Activated CD8-positive, alpha-beta memory T cell treated with anti-CD3 and anti-CD28 coated beads, Interleukin-2, amount 50 U/mL, for 1 hour (primary cell): Measurements from ENCODE around the gene ZNF397.

Source experiments
- DNase-seq: peaks from one replicate; pipeline ENCODE4 v3.0.0-alpha.2; 2020; ENCODE audit errors: extremely low read depth

Gene ZNF397

DNA sequence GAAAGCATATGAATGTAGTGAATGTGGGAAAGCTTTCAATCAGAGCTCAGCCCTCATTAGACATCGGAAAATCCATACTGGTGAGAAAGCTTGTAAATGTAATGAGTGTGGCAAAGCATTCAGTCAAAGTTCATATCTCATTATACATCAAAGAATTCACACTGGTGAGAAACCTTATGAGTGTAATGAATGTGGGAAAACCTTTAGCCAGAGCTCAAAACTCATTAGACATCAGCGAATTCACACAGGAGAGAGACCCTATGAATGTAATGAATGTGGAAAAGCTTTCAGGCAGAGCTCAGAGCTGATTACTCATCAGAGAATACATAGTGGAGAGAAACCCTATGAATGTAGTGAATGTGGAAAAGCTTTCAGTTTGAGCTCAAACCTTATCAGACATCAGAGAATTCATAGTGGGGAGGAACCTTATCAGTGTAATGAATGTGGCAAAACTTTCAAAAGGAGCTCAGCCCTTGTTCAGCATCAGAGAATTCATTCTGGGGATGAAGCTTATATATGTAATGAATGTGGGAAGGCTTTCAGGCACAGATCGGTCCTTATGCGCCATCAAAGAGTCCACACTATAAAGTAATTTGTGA, 5.0 kb downstream of the ZNF397 start:
- no peak for DNase-seq

DNA sequence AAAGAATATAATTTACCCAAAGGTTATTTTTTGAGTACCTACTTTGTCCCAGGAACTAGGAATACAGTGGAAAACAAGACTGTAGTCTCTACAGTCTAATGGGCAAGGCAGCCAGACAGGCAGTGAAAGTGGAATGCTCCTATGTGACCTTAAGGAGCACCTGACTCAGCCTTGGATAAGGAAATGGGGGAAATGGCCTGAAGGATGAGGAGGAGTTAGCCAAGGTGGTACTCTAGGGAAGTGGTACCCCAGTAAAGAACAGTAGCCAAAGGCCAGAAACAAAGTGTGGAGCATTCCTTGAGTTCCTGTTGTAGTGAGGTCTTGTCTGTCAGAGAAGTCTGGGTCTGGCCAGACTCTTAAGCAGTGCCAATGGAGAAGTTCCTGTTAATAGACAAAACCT, 6.0 kb downstream of the ZNF397 start:
- DNase-seq = no peak

DNA sequence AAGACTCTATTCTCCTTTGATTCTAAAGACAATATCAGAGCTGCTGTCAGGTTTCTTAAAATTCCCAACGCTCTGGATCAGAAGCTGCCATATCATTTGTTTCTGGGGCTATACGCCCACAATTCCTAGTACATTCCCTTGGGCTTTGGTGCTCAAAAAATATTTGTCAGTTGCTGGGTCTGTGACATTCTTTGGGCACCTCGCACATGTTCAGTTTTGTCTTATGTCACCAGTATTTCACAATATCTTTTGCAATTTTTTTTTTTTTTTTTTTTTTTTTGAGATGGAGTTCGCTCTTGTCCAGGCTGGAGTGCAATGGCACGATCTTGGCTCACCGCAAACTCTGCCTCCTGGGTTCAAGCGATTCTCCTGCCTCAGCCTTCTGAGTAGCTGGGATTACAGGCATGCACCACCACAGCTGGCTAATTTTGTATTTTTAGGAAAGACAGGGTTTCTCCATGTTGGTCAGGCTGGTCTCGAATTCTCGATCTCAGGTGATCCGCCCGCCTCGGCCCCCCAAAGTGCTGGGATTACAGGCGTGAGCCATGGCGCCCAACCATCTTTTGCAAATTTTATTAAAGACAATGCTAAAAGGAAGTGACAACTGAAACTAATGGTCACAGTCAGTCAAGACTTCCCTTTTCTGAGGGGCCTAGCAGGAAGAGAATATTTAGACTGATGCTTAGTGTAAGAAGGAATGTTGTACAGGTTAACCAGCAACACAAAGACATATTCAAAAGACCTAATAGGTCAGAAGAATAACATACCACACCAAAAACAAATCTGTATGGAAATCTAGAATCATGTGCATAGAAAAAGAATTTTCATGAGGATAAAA, 6.8 kb downstream of the ZNF397 start:
- DNase-seq = no peak

DNA sequence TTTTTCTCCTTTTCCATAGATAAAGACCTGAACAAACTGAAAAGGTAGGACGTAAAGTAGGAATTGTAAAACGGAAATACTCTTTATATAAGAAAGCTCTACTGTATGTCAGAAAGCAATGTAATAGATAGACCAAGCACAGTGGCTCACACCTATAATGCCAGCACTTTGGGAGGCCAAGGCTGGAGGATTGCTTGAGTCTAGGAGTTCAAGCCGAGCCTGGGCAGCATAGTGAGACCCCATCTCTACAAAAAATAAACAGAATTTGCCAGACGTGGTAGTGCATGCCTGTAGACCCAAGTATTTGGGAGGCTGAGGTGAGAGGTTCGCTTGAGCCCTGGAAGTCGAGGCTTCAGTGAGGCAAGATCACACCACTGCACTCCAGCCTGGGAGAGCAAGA, 7.6 kb downstream of the ZNF397 start:
- no peak for DNase-seq

DNA sequence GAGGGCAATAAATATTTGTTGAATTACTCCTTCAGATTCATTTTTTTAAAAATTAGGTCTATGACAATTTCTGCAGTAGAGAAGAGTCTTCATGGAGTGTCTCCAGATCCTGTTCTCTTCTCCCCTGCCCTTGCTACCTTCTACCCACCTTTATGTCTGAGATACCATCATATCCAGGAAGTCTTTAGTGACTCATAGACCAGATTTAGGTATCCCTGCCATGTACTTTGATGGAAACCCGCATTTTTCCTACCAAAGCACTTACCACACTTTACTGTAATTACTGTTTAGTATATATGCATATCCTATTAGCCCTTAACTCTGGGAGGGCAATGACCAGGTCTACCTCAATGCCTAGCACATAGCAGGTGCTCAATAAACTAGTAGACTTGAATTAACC, 11.6 kb downstream of the ZNF397 start:
- no peak for DNase-seq

DNA sequence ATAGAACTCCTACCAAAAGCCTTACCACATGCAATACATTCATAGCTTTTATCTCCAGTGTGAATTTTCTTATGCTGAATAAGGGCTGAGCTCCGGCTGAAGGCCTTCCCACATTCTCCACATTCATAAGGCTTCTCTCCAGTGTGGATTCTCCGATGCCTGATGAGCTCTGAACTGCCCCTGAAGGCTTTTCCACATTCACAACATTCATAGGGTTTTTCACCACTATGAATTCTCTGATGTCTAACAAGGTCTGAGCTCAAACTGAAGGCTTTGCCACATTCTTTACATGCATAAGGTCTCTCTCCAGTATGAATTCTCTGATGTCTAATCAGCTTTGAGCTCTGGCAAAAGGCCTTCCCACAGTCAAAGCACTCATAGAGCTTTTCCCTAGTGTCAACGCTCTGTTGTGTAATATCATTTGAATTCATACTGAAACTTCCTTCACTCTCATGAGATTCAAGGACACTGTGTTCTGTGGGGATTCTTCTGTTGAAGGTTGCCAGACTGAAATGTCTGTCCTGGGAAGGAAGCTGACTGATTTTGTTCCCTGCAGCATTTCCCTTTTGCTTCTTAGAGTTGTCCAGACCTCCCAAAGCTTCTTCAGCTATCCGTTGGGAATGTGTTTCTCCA, 12.9 kb downstream of the ZNF397 start:
- no peak for DNase-seq

DNA sequence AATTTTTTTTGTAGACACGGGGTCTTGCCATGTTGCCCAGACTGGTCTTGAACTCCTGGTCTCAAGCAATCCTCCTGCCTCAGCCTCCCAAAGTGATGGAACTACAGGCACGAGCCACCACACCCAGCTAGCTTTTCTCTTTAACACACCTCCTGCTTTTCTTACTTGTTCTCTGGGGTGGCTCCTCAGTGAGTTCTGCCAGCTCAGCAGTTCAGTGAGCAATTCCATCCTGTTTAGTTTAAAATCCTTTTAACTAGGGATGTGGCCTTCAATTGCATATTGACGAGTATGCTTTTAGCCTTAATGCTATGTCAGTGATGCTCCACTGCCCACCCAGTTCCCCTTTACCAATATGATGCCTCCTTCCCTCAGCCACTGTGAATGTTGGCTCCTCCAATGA, 16.1 kb downstream of the ZNF397 start:
- DNase-seq = no peak

DNA sequence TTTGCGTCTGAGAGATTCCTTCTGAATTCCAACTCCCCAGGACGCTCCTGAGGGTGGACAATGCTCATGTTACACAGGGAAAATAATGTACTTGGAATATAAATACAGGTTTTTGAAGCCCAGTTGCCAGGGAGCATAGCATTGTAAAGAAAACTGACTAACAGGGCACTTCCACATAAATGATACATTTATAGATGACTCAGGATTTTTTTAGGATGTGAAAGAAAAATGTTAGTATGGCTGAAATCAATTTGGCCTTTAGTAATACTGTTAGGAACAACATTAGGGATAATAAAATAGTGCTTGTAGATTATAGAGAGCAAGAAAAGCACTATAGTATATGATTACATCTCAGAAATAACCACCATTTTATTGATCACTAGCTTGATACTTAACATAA, 23.6 kb downstream of the ZNF397 start:
- DNase-seq = no peak

DNA sequence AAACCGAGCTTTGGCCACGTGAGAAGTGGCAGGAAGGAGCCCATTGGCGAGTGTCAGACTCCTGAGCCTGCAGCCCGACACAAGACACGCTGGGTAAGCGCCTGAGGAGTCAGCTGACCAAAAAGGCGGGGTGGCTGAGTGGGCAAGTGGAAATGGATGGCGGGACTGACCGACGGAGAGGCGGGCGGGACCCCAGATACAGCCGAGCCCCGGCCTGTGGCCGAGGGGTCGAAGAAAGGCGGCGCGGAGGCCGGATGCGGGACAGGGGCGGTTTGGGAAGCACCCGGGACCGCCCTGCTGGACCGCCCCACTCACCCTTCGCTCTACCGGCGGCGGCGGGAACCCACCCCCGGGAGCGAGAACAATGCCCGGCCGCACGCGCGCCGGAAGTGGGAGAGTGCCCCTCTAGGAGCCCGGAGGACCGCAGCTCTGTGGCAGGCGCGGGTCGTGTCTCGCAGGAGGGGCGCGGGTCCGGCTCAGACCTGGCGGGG, 26.4 kb downstream of the ZNF397 start:
- peak; percentile 47 for DNase-seq

DNA sequence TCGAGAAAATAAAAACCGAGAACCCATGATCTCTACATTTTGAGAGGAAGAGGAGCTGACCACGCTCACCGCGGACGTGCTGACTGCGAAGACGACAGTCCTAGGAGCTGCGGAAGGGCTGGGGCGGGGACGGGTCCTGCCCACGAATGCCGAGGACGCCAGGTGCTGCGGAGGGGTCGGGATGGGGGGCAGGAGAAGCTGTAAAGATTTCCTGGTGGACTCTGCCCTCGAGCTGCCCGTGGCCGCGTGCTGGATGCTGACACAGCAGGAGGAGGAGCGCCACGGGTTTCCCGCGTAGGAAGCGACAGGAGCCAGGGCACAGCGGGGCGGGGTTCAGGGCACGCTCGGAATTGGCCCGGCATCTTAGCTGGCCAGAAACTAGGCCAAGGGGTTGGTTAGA, 27.0 kb downstream of the ZNF397 start:
- DNase-seq = no peak

DNA sequence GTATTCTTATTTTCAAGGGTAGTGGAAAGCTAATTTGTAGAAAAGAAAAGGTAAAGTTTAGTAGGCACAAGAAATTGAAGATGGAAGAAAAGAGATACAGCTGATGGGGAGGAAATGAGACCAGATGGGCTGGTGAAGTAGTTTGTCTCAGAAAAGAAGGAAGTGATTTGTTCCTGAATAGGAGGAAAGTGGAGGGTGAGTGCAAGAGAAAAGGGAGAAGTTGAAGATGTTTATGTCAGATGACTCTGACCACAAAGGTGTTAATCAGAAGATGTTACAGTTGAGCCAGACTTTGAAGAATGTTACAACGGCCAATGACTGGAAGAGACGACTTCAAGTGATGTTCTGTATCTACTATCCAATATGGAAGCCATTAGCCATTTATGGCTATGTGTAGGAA, 28.0 kb downstream of the ZNF397 start:
- DNase-seq = no peak

DNA sequence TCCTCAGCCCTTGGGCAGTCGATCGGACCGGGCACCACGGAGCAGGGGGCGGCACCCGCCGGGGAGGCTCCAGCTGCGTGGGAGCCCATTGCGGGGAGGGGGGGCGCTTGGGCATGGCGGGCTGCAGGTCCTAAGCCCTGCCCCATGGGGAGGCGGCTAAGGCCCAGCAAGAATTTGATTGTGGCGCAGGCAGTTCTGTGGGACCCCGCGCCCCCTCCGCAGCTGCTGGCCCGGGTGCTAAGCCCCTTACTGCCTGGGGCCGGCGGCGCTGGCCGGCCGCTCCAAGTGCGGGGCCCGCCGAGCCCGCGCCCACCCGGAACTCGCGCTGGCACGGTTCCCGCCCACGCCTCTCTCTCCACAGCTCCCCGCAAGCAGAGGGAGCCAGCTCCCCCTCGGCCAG, 30.8 kb downstream of the ZNF397 start:
- DNase-seq = no peak

DNA sequence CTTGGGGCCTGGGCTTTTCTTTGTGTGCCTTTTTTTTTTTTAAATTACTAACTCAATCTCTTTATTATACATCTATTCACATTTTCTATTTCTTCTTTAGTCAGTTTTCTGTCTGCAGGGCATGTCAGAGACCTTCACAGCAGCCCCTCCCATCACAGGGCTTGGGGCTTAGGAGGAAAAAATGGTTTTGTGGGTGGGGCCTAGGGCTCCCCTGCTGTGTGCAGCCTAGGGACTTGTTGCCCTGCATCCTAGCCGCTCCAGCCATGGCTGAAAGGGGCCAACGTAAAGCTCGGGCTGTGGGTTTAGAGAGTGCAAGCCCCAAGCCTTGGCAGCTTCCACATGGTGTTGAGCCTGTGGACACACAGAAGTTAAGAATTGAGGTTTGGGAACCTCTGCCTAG, 35.4 kb downstream of the ZNF397 start:
- DNase-seq = no peak

DNA sequence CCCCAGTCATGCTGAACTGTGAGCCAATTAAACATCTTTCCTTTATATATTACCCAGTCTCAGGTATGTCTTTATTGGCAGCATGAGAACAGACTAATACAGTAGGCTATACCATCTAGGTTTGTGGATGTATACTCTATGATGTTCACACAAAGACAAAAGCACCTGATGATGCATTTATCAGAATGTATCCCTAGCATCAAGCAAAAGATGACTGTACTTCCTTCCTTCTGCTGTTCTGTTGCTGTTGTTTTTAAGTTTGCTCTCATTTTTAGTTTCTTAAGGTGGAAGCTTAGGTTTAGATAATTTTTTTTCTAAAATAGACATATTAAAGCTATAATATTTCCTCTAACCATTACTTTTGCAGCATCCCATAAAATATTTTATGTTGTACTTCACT, 36.8 kb downstream of the ZNF397 start:
- no peak for DNase-seq

DNA sequence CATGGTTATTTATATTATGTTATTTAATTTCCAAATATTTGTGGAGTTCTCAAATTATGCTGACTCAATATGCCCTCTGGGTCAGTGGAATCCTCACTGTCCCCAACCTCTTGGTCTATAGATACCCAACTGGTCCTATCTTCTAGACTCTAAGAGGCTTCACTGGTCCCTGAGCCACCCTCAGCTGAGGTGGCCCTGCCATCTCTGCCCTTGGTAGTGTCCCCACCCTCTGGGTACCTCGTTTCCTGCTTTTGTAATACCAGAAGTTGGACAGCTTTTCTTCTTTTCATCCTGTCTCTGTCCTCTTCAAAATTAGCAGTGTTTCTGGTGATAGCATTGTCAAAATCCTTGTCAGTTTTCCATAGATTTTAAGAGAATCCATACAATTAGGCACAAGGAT, 37.3 kb downstream of the ZNF397 start:
- no peak for DNase-seq

DNA sequence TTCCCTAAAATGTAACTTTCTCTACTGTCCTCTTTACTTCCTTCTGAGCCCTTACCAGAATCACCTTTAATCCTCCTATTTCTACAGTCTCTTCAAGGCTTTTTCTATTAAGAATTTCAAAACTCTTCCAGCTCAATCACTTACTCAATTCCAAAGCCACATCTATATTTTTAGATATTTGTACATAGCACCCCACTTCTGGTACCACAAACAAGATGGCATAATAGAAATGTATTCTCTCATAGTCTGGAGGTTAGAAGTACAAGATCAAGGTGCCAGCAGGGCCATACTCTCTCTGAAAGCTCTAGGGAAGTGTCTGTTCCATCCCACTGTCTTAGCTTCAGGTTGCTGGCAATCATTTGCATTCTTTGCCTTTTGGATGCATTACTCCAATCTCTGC, 38.1 kb downstream of the ZNF397 start:
- no peak for DNase-seq

DNA sequence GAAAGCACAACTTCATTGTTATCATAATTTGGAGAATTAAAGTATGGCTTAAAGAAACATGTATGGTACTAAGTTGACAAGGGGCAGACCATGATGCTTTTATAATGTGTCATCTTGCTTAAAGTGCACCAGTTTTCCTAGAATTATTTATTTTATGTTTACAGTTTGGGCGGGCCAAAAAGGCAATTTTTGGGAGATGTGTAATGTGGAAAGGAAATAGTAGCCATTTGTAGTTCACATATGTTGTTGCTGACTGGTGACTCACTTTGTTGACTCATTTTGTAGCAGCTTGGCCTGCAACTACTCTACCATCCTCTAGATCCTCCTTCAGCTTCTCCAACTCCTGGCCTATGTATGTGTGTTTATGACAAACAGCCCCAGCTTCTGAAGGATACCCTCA, 41.5 kb downstream of the ZNF397 start:
- no peak for DNase-seq

DNA sequence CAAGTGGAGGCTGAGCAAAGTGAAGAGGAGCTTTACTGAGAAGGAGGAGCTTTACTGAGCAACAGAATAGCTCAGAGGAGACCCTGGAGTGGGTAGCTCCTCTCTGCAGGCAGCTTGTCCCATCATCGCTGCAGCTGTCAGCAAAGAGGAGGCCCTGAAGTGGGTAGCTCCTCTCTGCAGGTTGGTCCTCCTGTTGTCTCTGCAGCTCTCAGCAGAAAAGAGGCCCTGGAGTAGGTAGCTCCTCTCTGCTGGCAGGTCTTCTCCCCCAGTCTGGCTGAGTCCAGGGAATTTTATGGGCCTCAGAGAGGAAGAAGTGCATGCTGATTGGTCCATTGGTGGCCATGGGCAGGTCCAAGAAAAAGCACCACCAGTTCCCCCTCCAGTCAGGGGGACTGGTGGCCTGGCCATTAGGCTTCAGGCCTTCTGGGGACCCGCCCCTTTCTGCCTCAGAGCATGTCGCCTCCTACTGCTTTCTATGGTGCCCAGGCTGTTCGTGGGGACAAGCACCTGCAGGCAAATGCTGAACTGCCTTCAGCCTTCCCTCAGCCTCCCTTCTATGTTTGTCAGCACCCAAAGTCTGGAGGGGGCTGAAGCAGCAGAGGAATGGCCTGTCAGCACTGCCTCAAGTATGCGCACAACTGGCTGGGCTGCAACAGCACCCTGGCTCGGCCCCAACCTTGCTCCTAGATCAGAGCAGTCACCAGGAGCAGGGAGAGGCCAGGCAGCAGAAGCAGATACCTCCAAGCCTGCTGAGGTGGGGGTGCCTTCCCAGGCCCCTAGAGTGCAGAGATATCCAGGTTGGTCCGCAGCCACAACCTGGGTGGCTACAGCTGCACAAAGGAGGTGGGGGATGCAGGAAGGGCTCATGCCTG, 43.3 kb downstream of the ZNF397 start:
- no peak for DNase-seq

DNA sequence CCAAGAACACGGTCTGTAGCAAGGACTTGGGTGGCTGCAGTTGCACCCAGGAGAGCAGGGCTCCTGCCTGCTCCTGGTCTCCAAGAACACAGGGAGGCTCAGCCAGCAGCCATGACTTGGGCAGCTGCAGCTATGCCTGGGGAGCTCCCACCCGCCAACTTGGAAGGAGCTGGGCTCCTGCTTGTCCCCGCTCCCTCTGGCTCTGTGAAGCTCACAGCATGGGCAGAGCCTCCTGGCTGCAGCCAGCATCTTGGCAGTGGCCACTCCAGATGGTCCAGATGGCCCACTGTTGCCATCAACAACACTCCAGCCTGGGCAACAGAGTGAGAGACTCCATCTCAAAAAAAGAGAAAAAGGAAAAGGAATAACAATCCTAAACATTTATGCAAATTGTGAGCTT, 44.0 kb downstream of the ZNF397 start:
- no peak for DNase-seq

DNA sequence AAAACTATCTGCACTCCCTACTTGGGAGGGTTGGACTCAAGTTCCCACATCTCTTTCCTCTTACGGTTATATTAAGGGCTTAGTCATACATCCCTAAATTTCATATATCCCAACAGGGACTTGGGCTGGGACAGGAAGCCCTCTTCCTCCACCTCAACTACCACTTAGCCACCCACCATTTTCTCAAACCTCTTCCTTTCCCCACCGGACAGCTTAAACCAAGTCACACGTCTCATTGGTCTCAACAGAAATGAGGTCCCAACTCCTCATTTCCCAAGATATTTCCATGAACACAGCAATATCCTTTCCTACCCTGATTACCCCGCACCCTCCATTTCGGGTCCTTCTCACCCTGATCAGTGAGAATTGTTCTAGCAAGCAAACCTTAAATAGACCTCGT, 48.5 kb downstream of the ZNF397 start:
- no peak for DNase-seq

DNA sequence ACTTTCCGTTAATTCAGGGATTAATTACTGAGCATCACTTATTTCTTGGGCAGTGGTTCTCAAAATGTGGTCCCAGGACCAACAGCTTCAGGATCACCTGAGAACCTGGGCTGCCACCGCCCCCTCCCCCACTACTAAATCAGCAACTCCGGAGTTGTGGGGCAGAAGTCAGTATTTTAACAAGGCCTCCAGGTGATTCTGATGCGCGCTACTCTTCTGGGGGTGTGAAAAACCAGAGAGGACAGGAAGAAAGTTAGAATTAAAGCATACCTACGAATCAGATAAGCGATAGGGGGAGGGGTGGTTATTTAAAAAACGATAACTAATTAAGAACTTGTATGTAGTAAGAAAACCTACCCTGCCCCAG, 48.9 kb downstream of the ZNF397 start:
- no peak for DNase-seq

DNA sequence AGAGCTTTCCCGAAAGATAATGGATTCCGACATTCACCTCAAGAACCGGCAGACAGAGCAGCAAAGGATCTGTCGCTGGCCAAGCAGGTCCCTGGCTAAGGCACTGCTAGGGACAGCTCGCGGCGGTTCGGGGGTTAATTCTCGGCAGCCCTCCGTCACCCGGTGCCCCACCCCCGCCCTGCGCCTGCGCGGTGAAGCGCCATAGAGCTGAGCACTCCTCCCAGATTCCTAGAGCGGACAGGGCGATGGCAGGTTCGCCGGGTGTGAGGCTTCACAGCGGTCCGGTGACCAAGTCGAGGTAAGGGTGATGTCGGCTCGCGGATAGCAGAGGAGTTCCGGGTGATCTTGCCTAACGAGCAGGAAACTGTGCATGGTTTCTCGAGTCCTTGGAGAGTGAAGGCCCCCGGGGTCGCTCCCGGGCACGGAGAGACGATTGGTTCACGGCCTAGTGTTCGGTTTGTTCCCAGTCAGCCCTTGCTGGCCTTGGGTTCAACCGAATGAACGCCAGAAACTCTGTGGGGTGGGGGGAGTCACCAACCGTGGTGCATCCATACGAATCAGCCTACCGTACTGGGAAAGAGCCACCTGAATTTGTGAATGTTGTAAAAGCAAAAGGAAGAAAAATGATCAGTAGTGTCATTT, 49.4 kb downstream of the ZNF397 start, which contains the start of gene ZSCAN30:
Gene ZSCAN30, minus strand, starts transcription at position 136 of the 642 bp plus-strand sequence. CDS start 25,877 bp downstream, outside the sequence.
- DNase-seq = peak; percentile 89
